GM21447 (cell line): Measurements from ENCODE around the gene CYBC1.

Experiments
- ATAC-seq: cut with Tn5 transposase; IDR thresholded peaks from one replicate; pipeline ENCODE4 v1.9.1; 2021; ENCODE audit not compliant: unreplicated experiment

CYBC1 gene

DNA sequence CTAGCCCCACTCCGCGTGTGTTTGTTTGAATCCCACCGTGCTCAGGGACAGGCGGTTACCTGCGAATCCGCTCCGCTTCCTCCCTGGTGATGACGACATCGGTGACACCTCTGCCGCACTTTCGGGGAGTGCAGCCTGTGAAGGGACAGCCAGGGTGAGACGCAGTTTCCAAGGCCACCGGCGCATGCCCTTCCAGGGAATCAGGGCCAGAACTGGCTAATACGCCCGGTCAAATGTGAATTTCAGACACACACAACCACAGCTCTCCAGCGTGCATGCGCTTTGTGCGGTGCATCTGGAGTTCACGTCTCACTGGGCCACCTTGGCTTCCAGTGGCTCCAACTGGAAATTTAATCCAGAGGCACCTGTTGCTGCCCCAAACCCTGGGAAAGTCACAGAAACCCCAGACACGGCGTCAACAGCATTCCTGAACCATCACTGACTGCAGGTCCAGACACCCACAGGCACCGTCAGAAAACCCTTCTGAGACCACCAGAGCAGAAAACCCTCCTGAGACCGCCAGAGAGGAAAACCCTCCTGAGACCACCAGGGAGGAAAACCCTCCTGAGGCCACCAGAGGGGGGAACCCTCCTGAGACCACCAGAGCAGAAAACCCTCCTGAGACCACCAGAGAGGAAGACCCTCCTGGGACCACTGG, 39.0 kb downstream of the CYBC1 start:
- no peak for ATAC-seq

DNA sequence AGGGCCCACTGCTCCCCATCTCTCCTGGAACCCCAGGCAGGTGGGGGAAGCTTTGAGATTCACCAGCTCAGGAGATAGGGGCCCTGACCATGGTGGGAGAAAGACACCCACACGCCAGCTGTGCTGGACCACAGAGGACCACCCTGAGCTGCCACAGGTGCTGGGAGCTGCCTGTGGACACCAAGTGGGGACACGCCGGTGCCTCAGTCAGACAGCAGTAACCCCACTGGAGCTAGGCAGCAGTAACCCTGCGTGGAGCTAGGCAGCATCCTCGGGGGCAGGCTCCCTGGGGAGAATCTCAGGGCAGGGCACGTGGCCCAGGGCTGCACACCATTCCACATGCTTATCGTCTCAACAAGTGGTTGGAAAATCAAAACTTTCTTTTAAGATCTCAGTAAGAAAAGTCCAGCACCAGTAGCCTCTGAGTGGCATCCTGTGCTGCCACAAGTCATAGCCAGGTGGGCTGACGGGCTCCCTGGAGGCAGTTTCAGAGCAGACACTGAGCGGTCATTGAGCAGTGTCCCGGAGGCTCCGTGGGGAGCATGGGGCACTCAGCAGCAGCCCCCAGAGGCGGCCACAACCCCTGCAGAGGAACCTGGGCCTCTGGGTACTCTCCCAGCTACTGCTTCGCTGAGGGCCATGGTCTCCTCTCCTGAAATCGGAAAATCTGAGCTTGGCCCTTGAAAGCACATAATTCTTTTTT, 40.4 kb downstream of the CYBC1 start:
- no peak for ATAC-seq

- no peak for ATAC-seq
These were observed 41.6 kb downstream of the CYBC1 start for GRCh38 chr17:82408938-82409318.

- ATAC-seq, result no peak
These were observed 42.1 kb downstream of the CYBC1 start for GRCh38 chr17:82408288-82408937.

DNA sequence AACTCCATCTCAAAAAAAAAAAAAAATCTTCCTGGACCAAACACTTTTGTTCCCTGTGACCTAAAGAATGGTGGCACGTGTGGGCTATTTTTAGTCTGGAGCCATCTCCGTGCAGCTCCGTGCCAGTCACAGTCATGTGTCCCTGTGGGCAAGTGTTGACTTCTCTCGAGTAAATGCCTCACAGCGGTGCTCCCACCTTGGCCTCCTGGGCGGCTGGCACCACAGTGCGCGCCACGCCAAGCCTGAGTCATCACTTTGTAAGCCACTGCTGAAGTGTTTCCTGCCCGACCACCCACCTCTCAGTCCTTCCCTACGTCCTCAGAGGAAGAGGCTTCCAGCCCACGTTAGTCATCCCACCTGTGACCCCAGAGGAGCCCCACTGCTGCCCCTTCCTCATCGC, 43.3 kb downstream of the CYBC1 start:
- ATAC-seq, result no peak

DNA sequence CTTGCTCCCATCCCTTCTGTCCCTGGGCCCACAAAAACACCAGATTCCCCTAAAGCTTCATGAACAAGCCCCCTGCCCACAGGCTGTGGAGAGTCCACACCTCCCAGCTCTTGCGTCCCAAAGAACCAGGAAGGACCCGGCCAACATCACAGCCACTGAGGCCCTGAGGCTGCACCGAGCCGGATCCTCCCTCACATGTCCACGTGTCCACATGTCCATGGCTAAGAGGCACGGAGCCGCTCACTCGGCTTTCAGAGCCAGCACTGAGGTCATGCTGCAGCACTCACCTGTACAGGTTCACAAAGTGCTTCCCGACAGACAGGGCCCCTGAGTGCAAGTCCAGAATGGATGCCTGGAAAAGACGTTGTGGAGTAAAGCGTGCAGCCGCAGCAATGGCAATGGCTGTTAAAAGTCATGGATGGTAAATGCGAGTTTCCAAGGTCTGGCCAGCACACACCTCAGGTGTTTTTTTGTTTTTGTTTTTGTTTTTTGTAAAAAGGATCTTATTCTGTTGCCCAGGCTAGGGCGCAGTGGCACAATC, 44.4 kb downstream of the CYBC1 start:
- ATAC-seq, result no peak

DNA sequence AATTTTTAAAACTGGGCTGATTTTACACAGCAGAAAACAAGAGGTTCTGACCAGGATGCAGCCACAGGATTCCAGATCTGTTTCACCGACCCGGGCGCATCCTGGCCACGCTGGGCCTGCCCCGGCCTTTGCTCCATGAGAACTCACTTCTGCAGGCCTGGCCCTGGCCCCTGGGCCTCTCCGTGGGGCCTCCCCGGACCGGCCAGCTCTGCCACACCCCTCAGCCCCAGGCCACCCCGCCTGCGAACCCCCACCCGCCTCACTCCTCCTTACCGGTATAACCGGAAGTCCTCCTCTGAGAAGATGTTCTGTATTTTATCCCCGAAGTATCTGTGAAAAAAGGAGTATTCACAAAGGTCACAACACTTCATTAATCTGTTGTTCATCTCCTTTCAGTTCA, 45.5 kb downstream of the CYBC1 start:
- no peak for ATAC-seq

GRCh38 chr17:82403662-82404660, 46.6 kb downstream of the CYBC1 start:
- no peak for ATAC-seq

DNA sequence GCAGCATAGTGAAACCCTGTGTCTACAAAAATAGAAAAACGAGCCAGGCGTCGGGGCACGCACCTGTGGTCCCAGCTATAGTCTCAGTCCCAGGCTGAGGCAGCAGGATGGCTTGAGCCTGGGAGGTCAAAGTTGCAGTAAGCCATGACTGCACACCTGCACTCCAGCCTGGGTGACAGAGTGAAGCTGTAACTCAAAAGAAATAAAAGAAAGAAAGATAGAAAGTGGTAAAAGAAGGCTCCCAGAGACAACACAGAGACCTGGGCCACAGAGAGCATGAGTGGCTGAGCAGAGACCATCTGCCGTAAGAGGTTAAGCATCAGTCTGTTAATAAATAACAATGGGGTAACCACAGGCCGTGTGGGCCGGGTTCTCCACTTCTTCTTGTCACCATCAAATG, 47.7 kb downstream of the CYBC1 start:
- ATAC-seq, result peak; percentile 68

GRCh38 chr17:82400830-82401229, 49.7 kb downstream of the CYBC1 start:
- ATAC-seq, result peak; percentile 45

GRCh38 chr17:82400206-82400605, 50.3 kb downstream of the CYBC1 start:
- ATAC-seq, result no peak

DNA sequence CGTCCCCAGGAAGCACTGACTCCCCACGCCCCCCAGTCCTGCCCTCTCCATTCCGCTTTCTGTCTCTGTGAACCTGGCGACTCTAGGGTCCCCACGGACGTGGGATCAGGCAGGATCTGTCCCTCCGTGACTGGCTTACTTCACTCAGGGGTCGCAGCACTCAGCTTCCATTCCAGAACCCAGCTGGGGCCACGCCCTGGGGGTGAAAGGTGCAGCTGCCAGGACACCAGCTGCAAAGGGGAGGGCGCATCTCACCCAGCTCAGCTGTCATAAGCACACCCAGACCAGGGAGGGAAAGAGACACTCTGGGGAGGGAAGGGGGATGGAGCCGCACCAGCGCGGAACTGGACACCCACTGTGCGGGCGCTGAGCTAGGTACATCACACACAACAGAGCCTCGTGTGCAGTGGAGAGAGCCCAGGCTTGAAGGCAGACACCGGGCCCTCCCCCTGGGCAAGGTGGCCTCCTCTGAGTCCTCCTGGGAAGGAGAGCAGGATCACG, 50.9 kb downstream of the CYBC1 start:
- ATAC-seq, result no peak

GRCh38 chr17:82399041-82399441, 51.5 kb downstream of the CYBC1 start:
- ATAC-seq, result no peak

GRCh38 chr17:82397449-82398335, 52.9 kb downstream of the CYBC1 start:
- ATAC-seq, result no peak

DNA sequence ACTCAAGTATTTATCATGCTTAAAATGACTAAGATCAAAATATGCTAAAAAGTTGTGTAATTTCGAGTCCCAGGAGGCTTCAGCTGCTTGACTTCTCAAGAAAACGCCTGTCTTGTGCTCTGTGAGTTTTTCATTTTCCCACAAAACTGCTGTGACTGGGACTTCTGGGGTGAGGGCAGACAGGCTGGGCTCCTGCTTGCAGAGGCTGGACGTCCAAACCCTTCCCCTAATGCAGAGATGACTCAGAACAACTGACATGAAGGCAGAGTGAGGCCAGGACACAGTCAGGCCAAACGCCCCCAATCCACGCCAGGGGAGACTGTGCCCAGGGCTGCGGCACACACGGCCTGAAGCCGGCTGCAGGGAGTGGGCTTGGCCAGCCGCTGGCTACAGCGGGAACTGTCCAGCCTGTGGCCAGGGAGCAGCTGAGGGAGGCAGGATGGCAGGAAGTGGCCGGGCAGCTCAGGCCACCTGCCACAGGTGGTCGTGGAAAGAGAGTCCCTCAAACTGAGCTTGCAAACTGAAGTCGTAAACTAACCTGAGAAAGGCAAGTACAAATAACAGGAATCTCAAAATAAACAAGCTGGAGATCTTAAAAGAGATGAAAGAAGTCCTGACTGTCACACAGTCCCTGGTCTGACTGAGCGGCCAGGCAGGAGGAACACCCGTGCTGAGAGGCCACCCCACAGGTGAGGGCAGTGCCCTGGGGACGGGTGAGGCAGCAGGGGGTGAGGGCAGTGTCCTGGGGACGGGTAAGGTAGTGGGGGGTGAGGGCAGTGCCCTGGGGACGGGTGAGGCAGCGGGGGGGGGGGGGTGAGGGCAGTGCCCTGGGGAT, 53.7 kb downstream of the CYBC1 start:
- no peak for ATAC-seq

DNA sequence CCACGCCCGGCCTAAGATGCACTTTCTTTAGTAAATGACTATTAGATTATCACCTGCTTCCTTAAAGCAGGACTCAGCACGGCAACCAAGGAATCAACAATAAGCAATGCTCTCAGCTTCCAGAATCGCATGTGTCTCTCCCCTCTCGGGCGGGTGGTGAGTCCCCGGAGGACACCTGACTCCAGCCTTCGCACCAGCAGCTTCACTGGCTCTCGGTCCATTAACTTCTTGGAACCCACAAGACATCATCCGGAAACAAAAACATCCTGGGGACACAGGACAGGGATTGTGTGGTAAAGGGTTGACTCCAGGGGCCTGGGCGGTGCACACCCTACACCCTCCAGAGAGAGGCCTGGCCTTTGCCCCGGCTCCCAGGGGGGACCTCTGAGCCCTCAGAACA, 56.3 kb downstream of the CYBC1 start:
- no peak for ATAC-seq

DNA sequence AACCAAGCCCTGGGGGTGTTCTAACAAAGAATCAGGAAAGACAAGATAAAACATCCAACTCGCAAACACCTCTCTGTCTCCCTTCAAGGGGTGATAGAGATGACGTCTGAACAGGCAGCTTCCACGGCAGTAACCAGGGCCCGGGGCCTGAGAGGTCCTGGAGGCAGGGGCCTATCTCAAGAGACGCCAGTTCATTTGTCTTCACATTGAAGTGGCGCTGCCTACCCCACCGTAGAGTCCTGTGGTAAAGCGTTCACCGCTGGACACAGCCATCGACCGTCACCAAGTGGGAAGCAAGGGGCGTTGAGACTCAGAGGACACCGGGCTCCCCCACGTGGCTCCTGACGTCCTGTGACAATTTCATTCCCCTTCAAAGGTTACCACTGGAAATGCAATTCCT, 57.6 kb downstream of the CYBC1 start:
- no peak for ATAC-seq
